ENCODE data around the gene GMDS. TPM values are rescaled to one million over a fixed set of nuclear protein-coding genes. Genes with fewer than 3 reads are reported as not detected.

Gene GMDS
- total and polyA plus RNA-seq, 2 experiments from 2014 or later, result 30.1 to 36.5 TPM

DNA sequence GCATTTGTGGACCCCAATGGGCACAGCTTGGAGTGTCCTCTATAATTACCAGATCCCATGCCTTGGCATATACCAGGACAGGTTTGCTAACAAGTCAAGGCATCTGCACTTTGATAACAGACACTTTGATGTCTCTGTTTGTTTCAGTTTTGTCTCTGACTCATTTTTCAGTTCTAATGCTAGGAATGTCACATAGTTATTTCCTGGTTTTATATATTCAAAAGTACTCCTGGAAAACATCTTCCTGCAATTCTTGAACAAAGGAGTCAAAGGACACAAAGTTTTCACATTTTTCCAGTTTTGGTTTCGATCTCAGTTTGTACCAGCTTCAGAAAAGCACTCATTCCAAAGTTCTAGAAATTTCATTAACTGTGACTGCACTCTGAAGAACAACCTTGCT, 447.6 kb downstream of the GMDS start:
- Histone ChIP-seq H3K4me3 (no peak overlapping the region), H4K20me1 (replicated peaks; ENCODE audit: insufficient read depth) (no peaks in the 10 kb centered on the region), H3K4me1 (ENCODE audit: insufficient read depth) (0 out of 2 replicates have a peak, but pooled peaks cover 10% of the 10 kb centered on the region), H3K27ac (ENCODE audit: low read depth) (no peak overlapping the region), H3F3A (replicated peaks; ENCODE audit: low read depth) (no peaks in the 10 kb centered on the region), H3K4me2 (no peak overlapping the region), H2AFZ (no peak overlapping the region), H3K79me2 (replicated peaks; ENCODE audit: insufficient read depth) (no peaks in the 10 kb centered on the region), H3K27me3 (ENCODE audit: insufficient read depth) (no peaks in the 10 kb centered on the region), H3K9me2 (ENCODE audit: insufficient read depth) (no peaks in the 10 kb centered on the region), H3K36me3 (ENCODE audit: insufficient read depth) (no peaks in the 10 kb centered on the region)
- TF ChIP-seq EZH2 (IDR thresholded peaks at IDR 0.05; ENCODE audit: low read depth, unreplicated experiment), result no peak
- TF ChIP-seq, protein P1, sequence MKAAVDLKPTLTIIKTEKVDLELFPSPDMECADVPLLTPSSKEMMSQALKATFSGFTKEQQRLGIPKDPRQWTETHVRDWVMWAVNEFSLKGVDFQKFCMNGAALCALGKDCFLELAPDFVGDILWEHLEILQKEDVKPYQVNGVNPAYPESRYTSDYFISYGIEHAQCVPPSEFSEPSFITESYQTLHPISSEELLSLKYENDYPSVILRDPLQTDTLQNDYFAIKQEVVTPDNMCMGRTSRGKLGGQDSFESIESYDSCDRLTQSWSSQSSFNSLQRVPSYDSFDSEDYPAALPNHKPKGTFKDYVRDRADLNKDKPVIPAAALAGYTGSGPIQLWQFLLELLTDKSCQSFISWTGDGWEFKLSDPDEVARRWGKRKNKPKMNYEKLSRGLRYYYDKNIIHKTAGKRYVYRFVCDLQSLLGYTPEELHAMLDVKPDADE (IDR thresholded peaks at IDR 0.05), result no peak
- TF ChIP-seq, protein P2, sequence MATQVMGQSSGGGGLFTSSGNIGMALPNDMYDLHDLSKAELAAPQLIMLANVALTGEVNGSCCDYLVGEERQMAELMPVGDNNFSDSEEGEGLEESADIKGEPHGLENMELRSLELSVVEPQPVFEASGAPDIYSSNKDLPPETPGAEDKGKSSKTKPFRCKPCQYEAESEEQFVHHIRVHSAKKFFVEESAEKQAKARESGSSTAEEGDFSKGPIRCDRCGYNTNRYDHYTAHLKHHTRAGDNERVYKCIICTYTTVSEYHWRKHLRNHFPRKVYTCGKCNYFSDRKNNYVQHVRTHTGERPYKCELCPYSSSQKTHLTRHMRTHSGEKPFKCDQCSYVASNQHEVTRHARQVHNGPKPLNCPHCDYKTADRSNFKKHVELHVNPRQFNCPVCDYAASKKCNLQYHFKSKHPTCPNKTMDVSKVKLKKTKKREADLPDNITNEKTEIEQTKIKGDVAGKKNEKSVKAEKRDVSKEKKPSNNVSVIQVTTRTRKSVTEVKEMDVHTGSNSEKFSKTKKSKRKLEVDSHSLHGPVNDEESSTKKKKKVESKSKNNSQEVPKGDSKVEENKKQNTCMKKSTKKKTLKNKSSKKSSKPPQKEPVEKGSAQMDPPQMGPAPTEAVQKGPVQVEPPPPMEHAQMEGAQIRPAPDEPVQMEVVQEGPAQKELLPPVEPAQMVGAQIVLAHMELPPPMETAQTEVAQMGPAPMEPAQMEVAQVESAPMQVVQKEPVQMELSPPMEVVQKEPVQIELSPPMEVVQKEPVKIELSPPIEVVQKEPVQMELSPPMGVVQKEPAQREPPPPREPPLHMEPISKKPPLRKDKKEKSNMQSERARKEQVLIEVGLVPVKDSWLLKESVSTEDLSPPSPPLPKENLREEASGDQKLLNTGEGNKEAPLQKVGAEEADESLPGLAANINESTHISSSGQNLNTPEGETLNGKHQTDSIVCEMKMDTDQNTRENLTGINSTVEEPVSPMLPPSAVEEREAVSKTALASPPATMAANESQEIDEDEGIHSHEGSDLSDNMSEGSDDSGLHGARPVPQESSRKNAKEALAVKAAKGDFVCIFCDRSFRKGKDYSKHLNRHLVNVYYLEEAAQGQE (IDR thresholded peaks at IDR 0.05; ENCODE audit: unreplicated experiment), result no peak
- TF ChIP-seq POLR2AphosphoS5 (IDR thresholded peaks at IDR 0.05; ENCODE audit: low read depth), result no peak
- no peak for TF ChIP-seq ZNF114 (CRISPR knock-in tag; IDR thresholded peaks at IDR 0.05)
- TF ChIP-seq, protein P3, sequence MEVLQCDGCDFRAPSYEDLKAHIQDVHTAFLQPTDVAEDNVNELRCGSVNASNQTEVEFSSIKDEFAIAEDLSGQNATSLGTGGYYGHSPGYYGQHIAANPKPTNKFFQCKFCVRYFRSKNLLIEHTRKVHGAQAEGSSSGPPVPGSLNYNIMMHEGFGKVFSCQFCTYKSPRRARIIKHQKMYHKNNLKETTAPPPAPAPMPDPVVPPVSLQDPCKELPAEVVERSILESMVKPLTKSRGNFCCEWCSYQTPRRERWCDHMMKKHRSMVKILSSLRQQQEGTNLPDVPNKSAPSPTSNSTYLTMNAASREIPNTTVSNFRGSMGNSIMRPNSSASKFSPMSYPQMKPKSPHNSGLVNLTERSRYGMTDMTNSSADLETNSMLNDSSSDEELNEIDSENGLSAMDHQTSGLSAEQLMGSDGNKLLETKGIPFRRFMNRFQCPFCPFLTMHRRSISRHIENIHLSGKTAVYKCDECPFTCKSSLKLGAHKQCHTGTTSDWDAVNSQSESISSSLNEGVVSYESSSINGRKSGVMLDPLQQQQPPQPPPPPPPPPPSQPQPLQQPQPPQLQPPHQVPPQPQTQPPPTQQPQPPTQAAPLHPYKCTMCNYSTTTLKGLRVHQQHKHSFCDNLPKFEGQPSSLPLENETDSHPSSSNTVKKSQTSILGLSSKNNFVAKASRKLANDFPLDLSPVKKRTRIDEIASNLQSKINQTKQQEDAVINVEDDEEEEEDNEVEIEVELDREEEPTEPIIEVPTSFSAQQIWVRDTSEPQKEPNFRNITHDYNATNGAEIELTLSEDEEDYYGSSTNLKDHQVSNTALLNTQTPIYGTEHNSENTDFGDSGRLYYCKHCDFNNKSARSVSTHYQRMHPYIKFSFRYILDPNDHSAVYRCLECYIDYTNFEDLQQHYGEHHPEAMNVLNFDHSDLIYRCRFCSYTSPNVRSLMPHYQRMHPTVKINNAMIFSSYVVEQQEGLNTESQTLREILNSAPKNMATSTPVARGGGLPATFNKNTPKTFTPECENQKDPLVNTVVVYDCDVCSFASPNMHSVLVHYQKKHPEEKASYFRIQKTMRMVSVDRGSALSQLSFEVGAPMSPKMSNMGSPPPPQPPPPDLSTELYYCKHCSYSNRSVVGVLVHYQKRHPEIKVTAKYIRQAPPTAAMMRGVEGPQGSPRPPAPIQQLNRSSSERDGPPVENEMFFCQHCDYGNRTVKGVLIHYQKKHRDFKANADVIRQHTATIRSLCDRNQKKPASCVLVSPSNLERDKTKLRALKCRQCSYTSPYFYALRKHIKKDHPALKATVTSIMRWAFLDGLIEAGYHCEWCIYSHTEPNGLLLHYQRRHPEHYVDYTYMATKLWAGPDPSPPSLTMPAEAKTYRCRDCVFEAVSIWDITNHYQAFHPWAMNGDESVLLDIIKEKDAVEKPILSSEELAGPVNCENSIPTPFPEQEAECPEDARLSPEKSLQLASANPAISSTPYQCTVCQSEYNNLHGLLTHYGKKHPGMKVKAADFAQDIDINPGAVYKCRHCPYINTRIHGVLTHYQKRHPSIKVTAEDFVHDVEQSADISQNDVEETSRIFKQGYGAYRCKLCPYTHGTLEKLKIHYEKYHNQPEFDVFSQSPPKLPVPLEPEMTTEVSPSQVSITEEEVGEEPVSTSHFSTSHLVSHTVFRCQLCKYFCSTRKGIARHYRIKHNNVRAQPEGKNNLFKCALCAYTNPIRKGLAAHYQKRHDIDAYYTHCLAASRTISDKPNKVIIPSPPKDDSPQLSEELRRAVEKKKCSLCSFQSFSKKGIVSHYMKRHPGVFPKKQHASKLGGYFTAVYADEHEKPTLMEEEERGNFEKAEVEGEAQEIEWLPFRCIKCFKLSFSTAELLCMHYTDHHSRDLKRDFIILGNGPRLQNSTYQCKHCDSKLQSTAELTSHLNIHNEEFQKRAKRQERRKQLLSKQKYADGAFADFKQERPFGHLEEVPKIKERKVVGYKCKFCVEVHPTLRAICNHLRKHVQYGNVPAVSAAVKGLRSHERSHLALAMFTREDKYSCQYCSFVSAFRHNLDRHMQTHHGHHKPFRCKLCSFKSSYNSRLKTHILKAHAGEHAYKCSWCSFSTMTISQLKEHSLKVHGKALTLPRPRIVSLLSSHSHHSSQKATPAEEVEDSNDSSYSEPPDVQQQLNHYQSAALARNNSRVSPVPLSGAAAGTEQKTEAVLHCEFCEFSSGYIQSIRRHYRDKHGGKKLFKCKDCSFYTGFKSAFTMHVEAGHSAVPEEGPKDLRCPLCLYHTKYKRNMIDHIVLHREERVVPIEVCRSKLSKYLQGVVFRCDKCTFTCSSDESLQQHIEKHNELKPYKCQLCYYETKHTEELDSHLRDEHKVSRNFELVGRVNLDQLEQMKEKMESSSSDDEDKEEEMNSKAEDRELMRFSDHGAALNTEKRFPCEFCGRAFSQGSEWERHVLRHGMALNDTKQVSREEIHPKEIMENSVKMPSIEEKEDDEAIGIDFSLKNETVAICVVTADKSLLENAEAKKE (CRISPR knock-in tag; IDR thresholded peaks at IDR 0.05), result no peak
- no peak for TF ChIP-seq NANOG (IDR thresholded peaks at IDR 0.05; ENCODE audit: borderline replicate concordance)
- DNase-seq (ENCODE audit: low spot score) (no peak), ATAC-seq (no peak)
- H3K4me1 Mint-ChIP-seq, result peaks cover 19% of the 10 kb centered on the region; the same call in 2 of the 3 replicates
- no peaks in the 10 kb centered on the region for H3K36me3 Mint-ChIP-seq (ENCODE audit: low read depth)
- no peaks in the 10 kb centered on the region for H3K9me3 Mint-ChIP-seq
- no peak overlapping the region for H3K4me3 Mint-ChIP-seq
- H3K27ac Mint-ChIP-seq, result no peak overlapping the region
- H3K27me3 Mint-ChIP-seq (ENCODE audit: insufficient read depth, low read depth, poor library complexity), result peaks cover 8% of the 10 kb centered on the region
